ENCODE data around the gene ADI1.

DNA sequence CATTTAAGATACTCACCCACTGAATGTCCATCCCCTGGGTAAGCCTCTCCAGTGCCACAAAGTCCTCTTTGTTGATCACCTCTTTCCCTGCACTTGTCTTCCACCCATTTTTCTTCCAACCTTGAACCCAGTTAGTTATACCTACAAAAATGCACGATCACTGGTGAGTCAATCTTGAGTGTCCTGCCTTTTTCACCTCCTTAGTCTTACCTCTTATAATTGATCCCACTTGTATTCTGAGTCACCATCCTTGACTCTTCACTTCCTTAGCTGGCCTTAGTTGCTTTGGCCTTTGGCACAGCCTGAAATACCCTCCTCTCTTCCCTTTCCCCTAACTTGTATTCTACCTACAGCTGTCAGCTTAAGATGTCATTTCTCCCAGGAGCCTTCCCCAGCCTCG is 28.6 kb upstream of the ADI1 start:
- TF ChIP-seq, protein P1, sequence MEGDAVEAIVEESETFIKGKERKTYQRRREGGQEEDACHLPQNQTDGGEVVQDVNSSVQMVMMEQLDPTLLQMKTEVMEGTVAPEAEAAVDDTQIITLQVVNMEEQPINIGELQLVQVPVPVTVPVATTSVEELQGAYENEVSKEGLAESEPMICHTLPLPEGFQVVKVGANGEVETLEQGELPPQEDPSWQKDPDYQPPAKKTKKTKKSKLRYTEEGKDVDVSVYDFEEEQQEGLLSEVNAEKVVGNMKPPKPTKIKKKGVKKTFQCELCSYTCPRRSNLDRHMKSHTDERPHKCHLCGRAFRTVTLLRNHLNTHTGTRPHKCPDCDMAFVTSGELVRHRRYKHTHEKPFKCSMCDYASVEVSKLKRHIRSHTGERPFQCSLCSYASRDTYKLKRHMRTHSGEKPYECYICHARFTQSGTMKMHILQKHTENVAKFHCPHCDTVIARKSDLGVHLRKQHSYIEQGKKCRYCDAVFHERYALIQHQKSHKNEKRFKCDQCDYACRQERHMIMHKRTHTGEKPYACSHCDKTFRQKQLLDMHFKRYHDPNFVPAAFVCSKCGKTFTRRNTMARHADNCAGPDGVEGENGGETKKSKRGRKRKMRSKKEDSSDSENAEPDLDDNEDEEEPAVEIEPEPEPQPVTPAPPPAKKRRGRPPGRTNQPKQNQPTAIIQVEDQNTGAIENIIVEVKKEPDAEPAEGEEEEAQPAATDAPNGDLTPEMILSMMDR (conservative IDR thresholded peaks at IDR 0.05; ENCODE audit: low read length) = no peak
- TF ChIP-seq EZH2phosphoT487 (IDR thresholded peaks at IDR 0.05; ENCODE audit: borderline replicate concordance, low read depth, low read length) = no peak
